Peyer's patch (tissue), 4 donors: ENCODE measurements around the gene CYP2F1.

ENCODE experiments used
- CTCF ChIP-seq, 6 experiments: fragments of 450-650 bp in 4 of 6; fragments of 200-600 bp in 2 of 6; sonication (generic) in 1 of 6; IDR thresholded peaks; one replicate each; pipeline ENCODE4 v1.5.1; 2017 to 2019; ENCODE audit warnings: antibody characterized with exemption in 6 of 6, mild to moderate bottlenecking in 3 of 6, moderate library complexity in 1 of 6
- POLR2A ChIP-seq, 2 donors: fragments of 450-650 bp; IDR thresholded peaks; one replicate each; pipeline ENCODE4 v1.5.1; 2017; ENCODE audit warnings: antibody characterized with exemption in 2 of 2, mild to moderate bottlenecking in 2 of 2, moderate library complexity in 2 of 2

DNA sequence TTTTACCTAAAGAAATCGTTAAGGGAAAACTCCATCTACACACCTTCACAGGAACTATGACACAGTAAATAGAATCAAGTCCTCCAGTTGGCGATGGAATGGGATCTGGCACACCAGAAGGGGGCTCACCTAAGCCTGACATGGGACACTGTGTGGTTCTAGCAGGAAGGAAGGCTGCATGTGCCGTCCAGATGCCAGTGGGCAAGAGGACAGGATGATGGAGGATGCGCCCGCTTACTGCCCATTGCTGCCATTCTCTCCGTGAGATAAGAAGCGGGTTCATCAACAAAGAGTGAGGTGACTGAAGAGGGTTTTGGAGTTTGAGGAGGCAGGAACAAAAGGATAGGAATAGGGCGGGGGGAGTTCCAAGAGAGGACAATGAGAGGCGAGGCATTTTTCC, 2.9 kb upstream of the CYP2F1 start:
- TF ChIP-seq CTCF (IDR thresholded peaks at IDR 0.05) = no peak
- no peak for TF ChIP-seq POLR2A (IDR thresholded peaks at IDR 0.05)
